ENCODE results near the gene PHKA2.
A peak's percentile ranks its signal among the peaks of the same experiment; 100 is the strongest.

Gene PHKA2

DNA sequence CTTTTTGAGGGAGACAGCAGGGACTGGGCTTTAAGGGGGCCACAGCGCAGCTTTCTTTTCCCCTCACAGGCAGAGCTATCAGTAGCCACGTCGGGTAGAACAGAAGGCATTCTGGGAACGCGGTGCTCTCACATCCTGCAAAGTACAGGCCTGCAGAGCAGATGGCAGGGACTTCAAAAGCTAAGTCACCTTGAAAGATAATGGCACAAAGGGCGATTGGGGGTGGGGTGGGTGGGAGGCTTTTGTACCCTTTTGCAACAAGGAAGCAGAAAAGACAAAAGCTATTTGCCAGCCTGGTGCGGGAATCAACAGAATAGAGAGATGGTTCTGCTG lies 93.9 kb downstream of the PHKA2 start:
- H3K4me3 ChIP-seq (ENCODE audit: extremely low read depth, insufficient read depth, low read length, poor library complexity, severe bottlenecking), result no peak overlapping the region
- H3K9me3 ChIP-seq (ENCODE audit: control insufficient read depth, low read length), result no peaks in the 10 kb centered on the region
- 77% methylated on average over 5 of the region's 7 CpGs; no CpG with 5 or more reads in 1 of the 2 experiments for WGBS, 2 experiments (ENCODE audit: insufficient coverage in 2 of 2)
- H3K36me3 ChIP-seq (ENCODE audit: control insufficient read depth, insufficient read depth, low read length), result no peaks in the 10 kb centered on the region
- H3K4me1 ChIP-seq (ENCODE audit: control insufficient read depth, insufficient read depth, low read length, poor library complexity, severe bottlenecking), result peaks cover 7% of the 10 kb centered on the region
- no peak overlapping the region for H3K27ac ChIP-seq (ENCODE audit: low read depth, low read length, severe bottlenecking)

DNA sequence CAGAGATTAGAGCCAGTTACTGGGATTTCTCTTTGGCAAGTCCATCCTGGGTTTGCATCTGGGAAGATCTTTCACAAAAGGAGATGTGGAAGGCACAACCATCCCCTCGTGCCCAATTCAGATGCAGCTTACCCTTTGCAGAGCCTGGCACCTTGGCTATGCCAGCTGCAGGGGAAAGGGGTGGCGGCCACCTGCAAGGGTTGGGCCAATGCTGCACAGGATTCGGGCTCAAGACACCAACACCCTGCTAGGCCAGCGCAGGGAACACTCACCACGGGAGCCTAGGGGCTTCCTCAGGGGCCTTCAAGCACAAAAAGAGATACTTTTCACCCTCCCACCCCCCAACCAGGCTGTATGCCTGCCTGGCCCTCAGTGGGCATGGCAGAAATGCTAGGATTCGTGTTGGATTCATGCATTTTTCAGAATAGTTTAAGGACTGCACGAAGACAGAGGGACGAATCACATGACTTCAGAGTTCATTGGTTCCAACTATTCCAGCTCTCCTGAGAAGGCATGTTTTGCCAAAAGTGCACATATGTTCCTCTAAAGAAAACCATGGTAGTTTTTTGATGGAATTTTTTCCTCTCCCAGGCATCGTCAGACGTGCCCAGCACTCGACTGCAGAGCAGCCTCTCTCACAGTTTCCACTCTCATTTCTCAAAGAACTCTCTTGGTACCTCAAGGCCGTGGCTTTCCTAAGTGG lies 94.4 kb downstream of the PHKA2 start:
- Histone ChIP-seq H3K4me1 (ENCODE audit: control insufficient read depth, insufficient read depth, low read length, poor library complexity, severe bottlenecking) (peaks cover 7% of the 10 kb centered on the region), H3K36me3 (ENCODE audit: control insufficient read depth, insufficient read depth, low read length) (no peaks in the 10 kb centered on the region), H3K9me3 (ENCODE audit: control insufficient read depth, low read length) (no peaks in the 10 kb centered on the region), H3K4me3 (ENCODE audit: extremely low read depth, insufficient read depth, low read length, poor library complexity, severe bottlenecking) (no peak overlapping the region), H3K27ac (ENCODE audit: low read depth, low read length, severe bottlenecking) (no peak overlapping the region)
- WGBS, 2 experiments (ENCODE audit: insufficient coverage in 2 of 2), result 82 to 93% methylated on average over 4 of the region's 12 CpGs

DNA sequence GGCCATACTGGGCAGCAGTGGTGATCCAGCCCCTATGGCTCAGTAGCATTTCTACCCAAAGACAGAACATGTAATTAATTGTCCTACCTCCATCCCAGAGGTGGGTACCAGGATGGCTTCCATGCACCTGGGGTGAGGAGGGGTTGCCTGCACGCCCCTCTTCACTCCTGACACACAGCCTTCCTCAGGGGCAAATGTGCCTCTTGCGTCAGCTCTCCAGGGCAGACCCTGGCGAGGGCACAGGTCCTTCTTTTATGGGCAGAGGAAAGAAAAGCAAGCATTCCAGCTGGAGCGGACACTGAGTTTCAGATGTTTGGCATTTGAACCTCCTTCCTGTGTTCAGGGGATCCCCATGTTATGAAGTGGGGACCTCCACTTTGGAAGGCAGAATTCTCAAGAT lies 95.6 kb downstream of the PHKA2 start:
- no peaks in the 10 kb centered on the region for H3K36me3 ChIP-seq (ENCODE audit: control insufficient read depth, insufficient read depth, low read length)
- peaks cover 7% of the 10 kb centered on the region for H3K4me1 ChIP-seq (ENCODE audit: control insufficient read depth, insufficient read depth, low read length, poor library complexity, severe bottlenecking)
- H3K4me3 ChIP-seq (ENCODE audit: extremely low read depth, insufficient read depth, low read length, poor library complexity, severe bottlenecking), result no peak overlapping the region
- WGBS, 2 experiments (ENCODE audit: insufficient coverage in 2 of 2), result 100% methylated on average over 3 of the region's 4 CpGs; no CpG with 5 or more reads in 1 of the 2 experiments
- H3K27ac ChIP-seq (ENCODE audit: low read depth, low read length, severe bottlenecking), result no peak overlapping the region
- no peaks in the 10 kb centered on the region for H3K9me3 ChIP-seq (ENCODE audit: control insufficient read depth, low read length)

DNA sequence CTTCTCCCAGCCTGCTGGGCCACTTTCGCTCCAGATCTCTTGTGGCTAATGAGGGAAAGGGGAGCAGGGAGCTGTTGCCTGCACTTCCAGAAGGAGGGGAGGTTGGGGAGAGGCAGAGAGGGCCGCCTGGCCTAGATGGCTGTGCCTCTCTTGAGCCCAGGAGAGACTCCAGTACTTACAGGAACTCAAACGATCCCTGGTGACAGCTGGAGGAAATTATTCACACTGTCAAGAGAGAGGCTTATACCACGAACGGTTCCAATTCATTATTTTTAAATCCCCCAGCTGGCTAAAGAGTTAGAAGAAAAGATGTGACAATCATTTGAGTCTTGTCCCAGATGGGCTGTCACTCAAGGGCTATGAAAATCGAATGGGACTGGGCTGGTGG lies 96.1 kb downstream of the PHKA2 start:
- H3K4me3 ChIP-seq (ENCODE audit: extremely low read depth, insufficient read depth, low read length, poor library complexity, severe bottlenecking), result no peak overlapping the region
- no peak overlapping the region for H3K27ac ChIP-seq (ENCODE audit: low read depth, low read length, severe bottlenecking)
- no peaks in the 10 kb centered on the region for H3K36me3 ChIP-seq (ENCODE audit: control insufficient read depth, insufficient read depth, low read length)
- H3K9me3 ChIP-seq (ENCODE audit: control insufficient read depth, low read length), result no peaks in the 10 kb centered on the region
- peaks cover 7% of the 10 kb centered on the region for H3K4me1 ChIP-seq (ENCODE audit: control insufficient read depth, insufficient read depth, low read length, poor library complexity, severe bottlenecking)
- no CpG with 5 or more reads among the region's 6 CpGs for WGBS, 2 experiments (ENCODE audit: insufficient coverage in 2 of 2)

DNA sequence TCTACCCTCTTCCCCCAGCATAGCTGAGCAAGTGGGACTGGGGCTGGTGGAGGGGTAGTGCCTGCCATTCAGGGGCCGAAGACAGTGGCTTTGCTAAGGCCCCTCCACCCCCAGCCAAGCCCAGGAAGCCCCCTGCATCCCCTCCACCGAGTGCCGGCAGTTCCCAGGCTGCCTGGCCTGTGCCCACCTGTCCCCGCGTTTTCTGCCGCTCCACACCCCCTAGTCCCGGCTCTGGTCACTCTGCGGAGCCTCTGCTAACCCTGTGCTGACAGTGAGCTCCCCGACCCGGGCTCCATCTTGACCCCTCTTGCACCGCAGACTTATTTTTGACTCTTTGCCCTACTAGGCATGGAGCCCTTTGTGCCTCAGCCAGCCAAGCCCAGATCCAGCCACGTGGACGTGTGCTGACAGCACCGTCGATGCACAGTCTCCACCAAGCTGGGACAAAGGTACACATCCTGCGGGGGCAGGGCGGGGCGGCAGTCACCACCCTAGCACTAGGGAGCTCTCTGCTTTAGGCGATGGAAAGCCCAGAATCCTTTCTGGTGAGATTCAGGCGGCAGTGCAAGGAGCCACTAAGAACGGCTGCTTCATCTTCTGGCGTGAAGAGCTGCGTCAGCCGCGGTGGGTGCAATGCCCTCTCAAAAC lies 96.6 kb downstream of the PHKA2 start:
- Histone ChIP-seq H3K4me3 (ENCODE audit: extremely low read depth, insufficient read depth, low read length, poor library complexity, severe bottlenecking) (no peak overlapping the region), H3K36me3 (ENCODE audit: control insufficient read depth, insufficient read depth, low read length) (no peaks in the 10 kb centered on the region), H3K9me3 (ENCODE audit: control insufficient read depth, low read length) (no peaks in the 10 kb centered on the region), H3K4me1 (ENCODE audit: control insufficient read depth, insufficient read depth, low read length, poor library complexity, severe bottlenecking) (peaks cover 7% of the 10 kb centered on the region), H3K27ac (ENCODE audit: low read depth, low read length, severe bottlenecking) (no peak overlapping the region)
- 66 to 69% methylated on average over 8 of the region's 25 CpGs for WGBS, 2 experiments (ENCODE audit: insufficient coverage in 2 of 2)

DNA sequence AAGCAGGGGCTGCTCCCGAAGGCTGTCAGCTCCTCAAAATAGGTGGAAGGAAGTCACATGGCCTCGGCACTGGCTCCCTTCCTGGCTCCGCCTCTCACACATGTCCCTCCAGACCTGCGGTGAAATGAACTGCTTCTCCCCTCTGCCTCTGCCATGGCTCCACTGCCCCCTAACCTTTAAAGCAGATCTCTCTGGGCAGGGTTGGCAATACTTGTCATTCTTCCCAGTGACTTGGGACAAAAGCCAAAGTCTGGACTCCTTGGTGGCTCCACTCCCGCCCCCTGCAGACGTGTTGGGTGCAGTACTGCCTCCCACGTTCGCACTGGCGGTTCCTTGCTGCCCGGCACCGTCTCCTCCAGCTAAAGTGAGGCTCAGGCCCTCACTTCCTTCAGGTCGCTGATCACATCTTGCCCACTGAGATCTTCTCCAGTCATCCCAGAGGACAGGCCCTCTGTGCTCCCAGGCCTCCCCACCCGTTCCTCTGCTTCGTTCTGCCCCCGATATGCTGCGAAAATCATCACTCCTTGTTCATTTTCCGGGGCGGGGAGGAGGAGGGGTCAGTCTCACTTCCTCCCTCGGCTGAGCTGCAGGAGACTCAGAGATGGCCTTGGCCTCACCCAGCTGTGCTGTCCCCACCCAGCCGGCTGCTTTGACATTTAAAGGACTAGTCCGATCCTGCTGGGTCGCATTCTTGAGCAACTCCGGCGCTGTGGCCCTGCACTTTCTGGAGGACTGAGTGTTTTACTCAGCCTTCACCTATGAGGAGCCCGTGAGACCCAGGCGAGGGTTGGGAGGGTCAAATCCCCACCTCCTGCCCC lies 97.4 kb downstream of the PHKA2 start:
- Histone ChIP-seq H3K27ac (ENCODE audit: low read depth, low read length, severe bottlenecking) (no peak overlapping the region), H3K4me3 (ENCODE audit: extremely low read depth, insufficient read depth, low read length, poor library complexity, severe bottlenecking) (peak overlapping the region; percentile 1), H3K4me1 (ENCODE audit: control insufficient read depth, insufficient read depth, low read length, poor library complexity, severe bottlenecking) (peaks cover 7% of the 10 kb centered on the region), H3K36me3 (ENCODE audit: control insufficient read depth, insufficient read depth, low read length) (no peaks in the 10 kb centered on the region), H3K9me3 (ENCODE audit: control insufficient read depth, low read length) (no peaks in the 10 kb centered on the region)
- 13 to 25% methylated on average over 4 to 16 of the region's 26 CpGs for WGBS, 2 experiments (ENCODE audit: insufficient coverage in 2 of 2)

DNA sequence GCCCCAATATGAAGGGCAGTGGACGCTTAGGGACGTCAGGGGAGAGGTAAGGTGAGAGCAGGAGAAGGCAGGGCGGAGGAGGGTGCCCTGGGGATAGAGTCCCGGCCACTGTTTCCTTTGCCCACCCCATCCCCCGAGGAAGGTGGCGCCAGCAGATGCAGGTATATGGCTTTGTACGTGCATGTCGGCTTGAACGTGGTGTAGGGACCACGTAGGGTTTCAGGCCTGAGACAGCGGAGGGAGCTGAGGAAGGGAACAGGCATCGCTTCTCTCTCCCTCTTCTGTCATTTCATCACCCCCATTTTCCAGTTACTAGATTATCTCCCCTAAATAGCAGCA lies 97.9 kb downstream of the PHKA2 start:
- Histone ChIP-seq H3K9me3 (ENCODE audit: control insufficient read depth, low read length) (no peaks in the 10 kb centered on the region), H3K27ac (ENCODE audit: low read depth, low read length, severe bottlenecking) (no peak overlapping the region), H3K4me3 (ENCODE audit: extremely low read depth, insufficient read depth, low read length, poor library complexity, severe bottlenecking) (no peak overlapping the region), H3K4me1 (ENCODE audit: control insufficient read depth, insufficient read depth, low read length, poor library complexity, severe bottlenecking) (peaks cover 7% of the 10 kb centered on the region), H3K36me3 (ENCODE audit: control insufficient read depth, insufficient read depth, low read length) (no peaks in the 10 kb centered on the region)
- 39 to 67% methylated on average over 3 to 4 of the region's 12 CpGs for WGBS, 2 experiments (ENCODE audit: insufficient coverage in 2 of 2)

DNA sequence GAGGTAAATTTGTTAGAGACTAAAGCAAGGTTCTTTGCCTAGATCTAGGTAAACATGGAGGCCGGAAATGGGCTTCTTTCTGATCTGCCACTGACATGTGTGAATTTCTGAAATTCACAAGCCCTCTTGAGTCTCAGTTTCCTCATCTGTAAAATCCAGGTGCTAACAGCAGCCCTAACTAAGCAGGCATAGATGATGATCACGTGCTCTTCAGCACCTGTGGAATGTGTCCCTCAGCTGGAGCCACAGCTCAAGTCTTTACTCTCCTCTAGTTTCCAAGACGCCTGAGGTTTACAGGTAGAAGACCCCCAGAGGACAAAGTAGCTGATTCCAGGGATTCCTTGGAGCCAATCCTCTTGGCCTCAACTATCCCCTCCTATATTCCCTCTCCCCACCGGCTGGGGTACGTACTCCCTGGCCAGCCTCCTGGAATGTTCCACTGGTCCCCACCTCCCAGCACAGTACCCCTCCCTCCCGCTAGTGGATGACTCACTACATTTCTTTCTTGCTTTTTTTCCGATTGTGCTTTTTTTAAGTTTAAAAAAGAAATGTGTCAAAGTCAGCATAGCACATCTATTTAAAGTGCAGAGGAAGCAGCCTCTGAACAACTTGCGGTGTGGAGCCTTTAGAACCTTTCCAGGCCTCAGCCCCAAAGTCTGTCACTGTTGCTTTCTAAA lies 98.4 kb downstream of the PHKA2 start:
- H3K9me3 ChIP-seq (ENCODE audit: control insufficient read depth, low read length), result no peaks in the 10 kb centered on the region
- peaks cover 7% of the 10 kb centered on the region for H3K4me1 ChIP-seq (ENCODE audit: control insufficient read depth, insufficient read depth, low read length, poor library complexity, severe bottlenecking)
- no peak overlapping the region for H3K27ac ChIP-seq (ENCODE audit: low read depth, low read length, severe bottlenecking)
- WGBS, 2 experiments (ENCODE audit: insufficient coverage in 2 of 2), result 60 to 77% methylated on average over 1 to 5 of the region's 8 CpGs
- H3K4me3 ChIP-seq (ENCODE audit: extremely low read depth, insufficient read depth, low read length, poor library complexity, severe bottlenecking), result no peak overlapping the region
- H3K36me3 ChIP-seq (ENCODE audit: control insufficient read depth, insufficient read depth, low read length), result no peaks in the 10 kb centered on the region

DNA sequence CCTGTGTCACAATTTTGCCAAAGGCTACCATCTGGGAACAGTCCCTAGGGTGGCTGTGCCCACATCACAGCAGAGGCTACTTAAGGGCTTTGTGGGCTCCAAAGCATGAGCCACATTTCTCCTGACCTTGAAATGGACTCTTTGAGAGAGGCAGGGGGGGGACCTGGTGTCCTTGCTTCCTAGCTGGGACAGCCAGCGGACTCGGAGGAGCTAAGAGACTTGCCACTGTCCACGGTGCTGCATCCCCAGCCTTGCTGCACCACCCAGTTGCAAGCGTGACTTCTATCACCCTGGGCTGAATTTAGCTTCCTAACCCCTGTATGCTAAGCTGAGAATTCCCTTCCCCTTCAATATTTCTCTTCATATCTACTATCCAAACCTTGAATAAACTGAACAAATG lies 99.0 kb downstream of the PHKA2 start:
- WGBS, 2 experiments (ENCODE audit: insufficient coverage in 2 of 2), result 60% methylated on average over 1 of the region's 4 CpGs; no CpG with 5 or more reads in 1 of the 2 experiments
- H3K27ac ChIP-seq (ENCODE audit: low read depth, low read length, severe bottlenecking), result no peak overlapping the region
- H3K9me3 ChIP-seq (ENCODE audit: control insufficient read depth, low read length), result no peaks in the 10 kb centered on the region
- no peak overlapping the region for H3K4me3 ChIP-seq (ENCODE audit: extremely low read depth, insufficient read depth, low read length, poor library complexity, severe bottlenecking)
- no peaks in the 10 kb centered on the region for H3K36me3 ChIP-seq (ENCODE audit: control insufficient read depth, insufficient read depth, low read length)
- H3K4me1 ChIP-seq (ENCODE audit: control insufficient read depth, insufficient read depth, low read length, poor library complexity, severe bottlenecking), result peaks cover 7% of the 10 kb centered on the region

DNA sequence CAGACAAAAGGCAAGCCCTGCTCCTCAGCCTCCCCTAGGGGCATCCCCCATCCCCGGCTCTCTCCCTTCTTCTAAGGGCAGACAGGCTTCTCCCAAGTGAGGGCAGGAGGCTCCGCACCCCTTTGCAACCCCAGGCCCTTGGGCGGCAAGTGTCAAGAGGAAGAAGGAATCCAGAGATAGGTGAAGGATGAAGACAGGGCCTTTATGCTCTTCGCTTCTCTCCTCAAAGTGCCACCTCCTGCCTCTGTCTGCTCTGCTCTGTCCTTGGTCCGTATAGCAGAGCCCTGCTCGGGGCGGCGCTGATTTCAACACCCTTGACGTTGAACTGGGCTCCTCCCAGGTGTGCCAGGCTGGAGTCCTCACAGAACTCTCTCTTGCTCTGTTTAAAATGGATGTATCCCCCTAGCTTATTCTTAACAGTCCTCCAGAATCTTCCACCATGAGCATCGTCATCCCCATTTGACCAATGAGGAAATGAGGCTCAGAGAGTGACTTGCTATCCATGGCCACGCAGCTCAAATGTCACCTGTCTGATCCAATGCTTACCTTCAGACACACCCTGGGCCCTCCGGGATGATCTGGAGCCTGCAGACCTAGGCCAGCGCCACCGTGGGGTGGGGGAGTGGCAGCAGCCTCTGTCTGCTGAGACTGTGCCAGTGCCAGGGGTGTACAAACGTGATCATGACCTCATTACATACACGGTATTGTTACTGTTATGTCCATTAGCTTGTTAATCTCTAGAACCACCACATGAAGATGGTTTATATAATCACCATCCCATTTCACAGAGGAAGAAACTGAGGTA lies 99.8 kb downstream of the PHKA2 start:
- H3K36me3 ChIP-seq (ENCODE audit: control insufficient read depth, insufficient read depth, low read length), result no peaks in the 10 kb centered on the region
- 95% methylated on average over 4 of the region's 16 CpGs; no CpG with 5 or more reads in 1 of the 2 experiments for WGBS, 2 experiments (ENCODE audit: insufficient coverage in 2 of 2)
- no peak overlapping the region for H3K27ac ChIP-seq (ENCODE audit: low read depth, low read length, severe bottlenecking)
- H3K4me1 ChIP-seq (ENCODE audit: control insufficient read depth, insufficient read depth, low read length, poor library complexity, severe bottlenecking), result peaks cover 7% of the 10 kb centered on the region
- H3K9me3 ChIP-seq (ENCODE audit: control insufficient read depth, low read length), result no peaks in the 10 kb centered on the region
- H3K4me3 ChIP-seq (ENCODE audit: extremely low read depth, insufficient read depth, low read length, poor library complexity, severe bottlenecking), result no peak overlapping the region

All from mesodermal cell (in vitro differentiated cells).